Kidney (tissue), 14 donors: ENCODE results near the gene LCN10. TPM values are rescaled to one million over a fixed set of nuclear protein-coding genes. Genes with fewer than 3 reads are reported as not detected.

Experiments
- DNase-seq, 5 donors: peaks; one replicate each; pipeline ENCODE4 v3.0.0-alpha.2; 2013 to 2020
- FAIRE-seq: peaks from 2 replicates; lab custom pipeline; 2012; peaks lifted over from hg19 to GRCh38; lab: Jason Lieb, UNC
- H3K27ac ChIP-seq, 2 donors: one replicate each; pipeline ENCODE4 v1.7.0; 2013; ENCODE audit warnings: low read depth in 2 of 2, low read length in 2 of 2, inconsistent platforms in 1 of 2
- H3K27me3 ChIP-seq: one replicate; pipeline ENCODE4 v1.7.1; 2013; ENCODE audit warnings: low read length, inconsistent platforms; ENCODE audit not compliant: control insufficient read depth, insufficient read depth
- H3K36me3 ChIP-seq, 3 donors: one replicate each; pipeline versions ENCODE4 v1.7.0 to v1.7.1; 2013; ENCODE audit warnings: low read length in 3 of 3, control low read depth in 1 of 3, inconsistent platforms in 1 of 3; ENCODE audit not compliant: insufficient read depth in 3 of 3, control insufficient read depth in 2 of 3
- H3K4me1 ChIP-seq, 3 donors: one replicate each; pipeline versions ENCODE4 v1.7.0 to v1.7.1; 2013; ENCODE audit warnings: low read length in 3 of 3, inconsistent platforms in 1 of 3, low read depth in 1 of 3; ENCODE audit not compliant: control insufficient read depth in 2 of 3, insufficient read depth in 2 of 3
- H3K4me3 ChIP-seq, 3 donors: one replicate each; pipeline versions ENCODE4 v1.7.0 to v1.8.1; 2013; ENCODE audit warnings: low read length in 3 of 3, control low read depth in 1 of 3, inconsistent platforms in 1 of 3
- H3K9ac ChIP-seq, 3 donors: one replicate each; pipeline versions ENCODE4 v1.7.0 to v1.7.1; 2013; ENCODE audit warnings: low read length in 3 of 3, control low read depth in 1 of 3, inconsistent platforms in 1 of 3
- H3K9me3 ChIP-seq, 3 donors: one replicate each; pipeline versions ENCODE4 v1.7.0 to v1.7.1; 2013; ENCODE audit warnings: low read length in 3 of 3, control low read depth in 1 of 3, inconsistent platforms in 1 of 3; ENCODE audit not compliant: control insufficient read depth in 2 of 3, insufficient read depth in 1 of 3
- intact Hi-C: fragments of 100-400 bp; cut with DNase I; formaldehyde crosslinking; loops from one replicate; pipeline ENCODE4 v1.11.1; 2022
- polyA plus RNA-seq: library from polyadenylated mRNA; stranded (reverse); fragments of 350-450 nt; fragmentation: Illumina TruSeq; extraction: RNeasy Lipid Tissue Mini Kit (QIAGEN cat#74804); gene quantifications from one replicate; pipeline ENCODE4 v1.2.3, GENCODE V29; 2014; ENCODE audit warnings: low read depth, low replicate concordance; ENCODE audit not compliant: insufficient read depth
- total RNA-seq: library from RNA; stranded (reverse); fragmentation: NEBNext Ultra II Directional; extraction: Animal tissue kit (Norgen Biotek cat#: 25700); gene quantifications from one replicate; pipeline ENCODE4 v1.2.1, GENCODE V29; 2021
- TF ChIP-seq, protein P1 (sequence below): IDR thresholded peaks from 3 replicates; pipeline ENCODE4 v1.5.1; 2012; ENCODE audit warnings: mild to moderate bottlenecking, moderate library complexity, borderline replicate concordance; ENCODE audit not compliant: insufficient read depth; ENCODE audit errors: extremely low read depth
- donor health status: control.
- donor health status: control.
- donor health status: control.
- donor health status: control.
- donor health status: control.
- donor health status: DM: yes; HTN: yes; CAD: no.
- donor health status: Normal renal cell carcinoma (clear cell type).

Gene LCN10
- total and polyA plus RNA-seq, 2 donors from 2014 or later = 3.9 to 8.4 TPM

DNA sequence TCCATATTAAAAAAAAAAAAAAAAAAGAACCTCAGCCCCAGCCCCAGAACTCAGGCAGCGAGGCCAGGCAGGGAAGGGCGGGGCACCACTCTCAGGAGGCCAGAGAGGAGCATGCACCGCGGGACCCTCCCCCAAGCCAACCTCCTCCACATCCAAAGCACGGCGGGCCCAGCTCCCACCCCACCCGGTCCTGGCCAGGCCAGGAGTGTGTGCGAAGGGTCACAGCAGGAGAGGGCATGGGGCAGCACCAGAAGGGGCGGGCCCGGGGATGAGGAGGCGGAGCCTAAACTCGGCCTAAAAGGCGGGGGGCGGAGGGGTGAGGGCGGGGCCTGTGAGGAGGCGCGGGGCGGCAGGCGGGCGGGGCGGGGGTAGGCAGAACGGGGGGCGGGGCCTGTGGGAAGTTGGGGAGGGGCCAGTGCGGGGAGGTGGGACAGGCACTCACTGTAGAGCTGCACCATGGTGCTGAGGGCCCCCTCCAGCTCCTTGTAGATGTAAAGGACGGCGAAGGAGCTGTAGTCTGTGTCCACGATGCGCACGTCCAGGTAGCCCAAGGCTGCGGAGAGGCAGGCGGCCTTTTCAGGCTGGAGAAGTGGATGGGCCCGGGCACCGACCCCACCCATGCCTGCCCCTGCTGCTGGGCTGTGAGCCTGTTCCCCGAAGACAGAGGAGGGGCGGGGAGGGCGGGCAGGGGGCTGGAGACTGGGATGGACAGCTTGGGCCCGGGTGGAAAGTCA, 20.3 kb upstream of the LCN10 start:
- FAIRE-seq (no peak), DNase-seq (peak; percentile 64 to 91 (median 77))
- intact Hi-C loops = no loop called here

DNA sequence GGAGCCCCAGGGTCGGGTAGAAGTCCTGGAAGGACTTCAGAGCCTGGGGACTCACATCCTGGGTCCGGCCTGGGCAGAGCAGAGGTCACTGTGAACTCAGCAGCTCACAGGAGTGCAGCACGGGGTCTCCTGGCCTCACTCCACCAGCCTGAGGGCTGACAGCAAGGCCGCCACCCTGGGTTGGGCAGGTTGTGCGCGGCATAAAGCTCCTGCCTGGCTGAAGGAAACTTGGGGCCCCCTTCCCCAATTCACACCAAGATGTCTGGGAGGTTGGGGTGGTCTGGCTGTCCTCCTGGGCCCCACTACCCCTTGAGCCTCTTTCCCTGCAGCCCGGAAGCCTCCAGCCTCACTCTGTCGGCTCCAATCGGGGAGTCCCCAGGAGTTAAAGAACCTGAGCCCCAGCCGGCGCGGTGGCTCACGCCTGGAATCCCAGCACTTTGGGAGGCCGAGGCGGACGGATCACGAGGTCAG, 19.5 kb upstream of the LCN10 start:
- no peaks in the 10 kb centered on the region for H3K9me3 ChIP-seq
- H3K4me1 ChIP-seq = no peaks in the 10 kb centered on the region
- H3K27ac ChIP-seq = no peak overlapping the region
- DNase-seq (peak in 1 of 5 donors; percentile 63), FAIRE-seq (no peak)
- TF ChIP-seq, protein P1, sequence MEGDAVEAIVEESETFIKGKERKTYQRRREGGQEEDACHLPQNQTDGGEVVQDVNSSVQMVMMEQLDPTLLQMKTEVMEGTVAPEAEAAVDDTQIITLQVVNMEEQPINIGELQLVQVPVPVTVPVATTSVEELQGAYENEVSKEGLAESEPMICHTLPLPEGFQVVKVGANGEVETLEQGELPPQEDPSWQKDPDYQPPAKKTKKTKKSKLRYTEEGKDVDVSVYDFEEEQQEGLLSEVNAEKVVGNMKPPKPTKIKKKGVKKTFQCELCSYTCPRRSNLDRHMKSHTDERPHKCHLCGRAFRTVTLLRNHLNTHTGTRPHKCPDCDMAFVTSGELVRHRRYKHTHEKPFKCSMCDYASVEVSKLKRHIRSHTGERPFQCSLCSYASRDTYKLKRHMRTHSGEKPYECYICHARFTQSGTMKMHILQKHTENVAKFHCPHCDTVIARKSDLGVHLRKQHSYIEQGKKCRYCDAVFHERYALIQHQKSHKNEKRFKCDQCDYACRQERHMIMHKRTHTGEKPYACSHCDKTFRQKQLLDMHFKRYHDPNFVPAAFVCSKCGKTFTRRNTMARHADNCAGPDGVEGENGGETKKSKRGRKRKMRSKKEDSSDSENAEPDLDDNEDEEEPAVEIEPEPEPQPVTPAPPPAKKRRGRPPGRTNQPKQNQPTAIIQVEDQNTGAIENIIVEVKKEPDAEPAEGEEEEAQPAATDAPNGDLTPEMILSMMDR = no peak
- intact Hi-C loops = no loop called here
- no peak overlapping the region for H3K4me3 ChIP-seq
- no peak overlapping the region for H3K9ac ChIP-seq
- no peaks in the 10 kb centered on the region for H3K36me3 ChIP-seq
- H3K27me3 ChIP-seq = no peaks in the 10 kb centered on the region

More for the DNA sequence above, 20.3 kb upstream of the LCN10 start:
- TF ChIP-seq, protein P1 = no peak
- Histone ChIP-seq H3K27ac (no peak overlapping the region), H3K36me3 (no peaks in the 10 kb centered on the region), H3K27me3 (no peaks in the 10 kb centered on the region), H3K4me3 (no peak overlapping the region), H3K9ac (no peak overlapping the region), H3K9me3 (no peaks in the 10 kb centered on the region), H3K4me1 (no peaks in the 10 kb centered on the region)

GRCh38 chr9:136761545-136761981, 18.8 kb upstream of the LCN10 start:
- intact Hi-C loops = no loop called here
- Histone ChIP-seq H3K9ac (no peak overlapping the region), H3K4me3 (no peak overlapping the region), H3K27ac (no peak overlapping the region), H3K27me3 (no peaks in the 10 kb centered on the region), H3K36me3 (no peaks in the 10 kb centered on the region), H3K4me1 (no peaks in the 10 kb centered on the region), H3K9me3 (no peaks in the 10 kb centered on the region)
- TF ChIP-seq, protein P1 = no peak
- DNase-seq = peak in 2 of 5 donors; percentile 60 to 66
- FAIRE-seq = no peak
